ENCODE results near the gene PDSS2.
"Not testable (repeated sequence)": the region's sequence is repeated elsewhere in the genome, so short reads cannot be mapped to it uniquely, and the experiment has no call there.

The PDSS2 gene

DNA sequence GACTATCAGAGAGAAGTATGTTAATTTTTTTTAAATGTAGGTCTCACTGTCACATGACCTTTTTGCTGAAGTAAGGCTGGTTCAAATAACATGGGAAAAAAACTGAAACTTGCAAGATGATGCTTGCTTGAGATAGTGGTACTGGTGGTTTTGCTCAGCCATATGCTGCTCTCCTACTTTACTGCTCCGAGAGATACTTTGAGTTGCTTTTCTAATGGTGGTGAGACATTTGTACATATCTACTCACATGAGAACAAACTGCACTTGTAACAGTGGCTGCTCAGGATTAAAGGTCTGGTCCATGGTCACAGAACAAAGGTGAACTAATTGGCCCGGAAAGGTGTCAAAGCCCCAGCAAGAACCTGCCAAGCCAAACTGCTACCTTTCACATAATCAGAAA lies 237.8 kb downstream of the PDSS2 start:
- DNase-seq (ENCODE audit: low spot score) (no peak), FAIRE-seq (no peak)

DNA sequence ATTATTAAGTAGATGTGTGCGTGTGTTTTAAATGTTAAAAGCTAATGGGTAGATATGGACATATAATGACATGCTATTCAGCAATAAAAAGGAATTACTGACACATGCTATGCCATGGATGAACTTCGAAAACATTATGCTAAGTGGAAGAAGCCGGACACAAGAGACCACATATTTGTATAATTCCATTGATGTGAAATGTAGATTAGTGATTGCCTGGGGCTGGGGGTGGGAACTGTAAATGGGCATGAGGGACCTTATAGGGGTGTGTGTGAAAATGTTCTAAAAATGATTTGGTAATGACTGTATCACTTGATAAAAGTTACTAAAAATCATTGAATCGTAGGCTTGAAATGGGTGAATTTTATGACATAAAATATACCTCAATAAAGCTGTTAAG lies 239.5 kb downstream of the PDSS2 start:
- DNase-seq (ENCODE audit: low spot score): no peak
- FAIRE-seq: no peak

- no peak for DNase-seq (ENCODE audit: low spot score)
- FAIRE-seq: no peak
Measured at GRCh38 chr6:107218142-107218541, 241.2 kb downstream of the PDSS2 start.

GRCh38 chr6:107217248-107217647 lies 242.1 kb downstream of the PDSS2 start:
- no peak for DNase-seq (ENCODE audit: low spot score)
- no peak for FAIRE-seq

GRCh38 chr6:107216197-107216933 lies 243.0 kb downstream of the PDSS2 start:
- DNase-seq (ENCODE audit: low spot score): no peak

DNA sequence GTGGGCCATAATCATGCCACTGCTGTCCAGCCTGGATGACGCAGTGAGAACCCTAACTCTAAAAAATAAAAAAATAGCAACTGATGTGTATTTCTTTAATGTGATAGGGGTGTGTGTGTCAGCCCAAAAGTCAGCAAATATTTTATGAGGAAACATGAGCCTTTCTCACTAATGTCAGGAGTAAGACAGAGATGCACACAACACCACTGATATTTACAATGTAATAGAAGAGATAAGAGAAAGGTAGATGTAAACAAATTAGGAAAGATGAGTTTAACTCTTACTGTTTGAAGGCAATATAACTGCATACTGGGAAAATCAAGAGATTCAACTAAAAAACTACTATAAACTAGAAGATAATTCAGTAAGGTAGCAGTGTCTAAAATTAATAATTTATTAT lies 244.0 kb downstream of the PDSS2 start:
- DNase-seq (ENCODE audit: low spot score) (no peak), FAIRE-seq (no peak)

More at GRCh38 chr6:107216197-107216933, 243.0 kb downstream of the PDSS2 start:
- FAIRE-seq: no peak

- FAIRE-seq (no peak), DNase-seq (ENCODE audit: low spot score) (no peak)
Measured at GRCh38 chr6:107214655-107215054, 244.7 kb downstream of the PDSS2 start.

DNA sequence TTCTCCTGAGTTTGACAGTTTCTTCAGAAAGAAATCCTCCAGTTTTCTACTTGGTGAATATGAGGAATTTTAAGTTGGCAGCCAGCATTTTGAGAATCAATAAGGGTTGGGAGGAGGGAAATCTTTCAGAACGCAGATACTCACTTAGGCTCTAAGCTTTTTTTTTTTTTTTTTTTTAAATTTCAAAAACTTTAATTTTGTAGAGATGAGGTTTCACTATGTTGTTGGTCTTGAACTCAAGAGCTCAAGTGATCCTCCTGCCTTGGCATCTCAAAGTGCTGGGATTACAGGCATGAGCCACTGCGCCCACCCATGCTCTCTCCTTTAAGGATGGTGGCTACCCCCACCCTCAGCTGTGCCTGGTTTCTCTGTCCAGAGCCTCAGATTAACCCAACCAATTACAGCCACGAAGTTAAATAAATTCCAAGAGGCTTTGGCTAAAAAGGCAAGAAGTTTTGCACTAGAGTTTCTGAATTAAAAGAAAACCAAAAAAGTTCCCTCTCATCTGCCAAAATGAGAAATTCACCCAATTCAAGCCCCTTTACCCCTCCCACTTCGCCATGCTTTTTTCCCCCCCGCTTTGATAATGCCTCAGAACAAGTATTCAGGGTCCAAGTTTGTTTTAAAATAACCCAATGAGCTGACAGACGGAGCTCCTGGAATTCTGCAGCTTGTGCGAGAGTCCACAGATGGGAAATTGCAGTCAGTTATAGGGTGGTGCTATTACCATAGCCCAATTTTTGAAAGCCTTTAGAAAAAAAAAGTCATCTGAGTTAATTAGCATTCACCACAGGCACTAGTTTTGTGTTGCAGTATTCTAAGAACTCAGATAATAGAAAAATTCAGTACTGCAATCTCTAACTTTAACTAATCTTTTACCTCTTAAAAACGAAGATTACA lies 249.7 kb downstream of the PDSS2 start:
- DNase-seq (ENCODE audit: low spot score) (no peak), FAIRE-seq (no peak)

- DNase-seq (ENCODE audit: low spot score): no peak
- FAIRE-seq: no peak
Measured at GRCh38 chr6:107207251-107207873, 252.0 kb downstream of the PDSS2 start.

GRCh38 chr6:107205058-107205998 lies 254.0 kb downstream of the PDSS2 start:
- FAIRE-seq (no peak), DNase-seq (ENCODE audit: low spot score) (no peak)

DNA sequence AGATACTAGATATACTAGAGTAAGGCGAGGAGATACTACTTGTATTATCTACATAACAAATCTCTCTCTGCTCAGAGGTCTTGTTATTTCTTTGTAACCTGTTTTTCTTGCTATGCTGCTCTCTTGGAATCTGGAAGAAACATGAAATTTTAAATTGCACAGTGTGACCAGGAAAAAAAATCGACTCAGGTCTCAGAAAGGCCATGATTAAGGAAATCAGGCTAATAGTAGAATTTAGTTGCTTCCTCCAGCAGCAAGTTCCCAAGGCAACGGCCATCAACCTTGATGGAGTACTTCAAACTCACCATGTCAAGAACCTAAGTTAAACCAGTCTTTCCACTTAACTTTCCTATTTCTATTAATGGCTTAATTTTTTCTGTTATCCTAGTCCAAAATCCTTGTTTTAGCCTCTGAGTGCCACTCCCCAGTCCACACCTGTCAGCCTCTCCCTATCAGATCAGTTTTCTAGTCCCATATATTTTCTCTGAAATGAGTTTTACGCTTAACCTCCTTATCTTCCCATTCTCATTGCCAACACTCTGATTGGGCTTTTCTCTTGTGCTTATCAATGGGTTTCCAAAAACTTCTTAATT lies 256.4 kb downstream of the PDSS2 start:
- no peak for FAIRE-seq
- no peak for DNase-seq (ENCODE audit: low spot score)

- FAIRE-seq: no peak
- DNase-seq (ENCODE audit: low spot score): no peak
Measured at GRCh38 chr6:107198631-107199416, 260.5 kb downstream of the PDSS2 start.

DNA sequence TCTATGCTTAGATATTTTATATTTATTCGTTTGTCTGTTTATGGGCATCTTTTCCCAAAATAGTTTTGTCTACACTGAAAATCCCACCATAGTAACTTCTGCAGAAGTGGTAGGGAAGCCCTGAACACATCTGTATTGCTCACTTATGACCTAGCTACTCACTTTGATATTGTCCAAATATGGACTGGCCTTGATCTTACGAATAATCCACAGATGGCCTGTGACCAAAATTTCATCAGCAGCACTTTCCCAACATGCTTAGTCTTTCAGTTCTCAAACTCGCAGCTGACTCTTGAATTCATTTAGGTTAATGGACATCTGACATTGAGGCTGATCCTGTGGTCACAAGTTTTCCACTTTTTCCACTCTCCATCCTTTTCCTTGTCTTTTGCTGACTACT lies 263.2 kb downstream of the PDSS2 start:
- FAIRE-seq (no peak), DNase-seq (ENCODE audit: low spot score) (no peak)

DNA sequence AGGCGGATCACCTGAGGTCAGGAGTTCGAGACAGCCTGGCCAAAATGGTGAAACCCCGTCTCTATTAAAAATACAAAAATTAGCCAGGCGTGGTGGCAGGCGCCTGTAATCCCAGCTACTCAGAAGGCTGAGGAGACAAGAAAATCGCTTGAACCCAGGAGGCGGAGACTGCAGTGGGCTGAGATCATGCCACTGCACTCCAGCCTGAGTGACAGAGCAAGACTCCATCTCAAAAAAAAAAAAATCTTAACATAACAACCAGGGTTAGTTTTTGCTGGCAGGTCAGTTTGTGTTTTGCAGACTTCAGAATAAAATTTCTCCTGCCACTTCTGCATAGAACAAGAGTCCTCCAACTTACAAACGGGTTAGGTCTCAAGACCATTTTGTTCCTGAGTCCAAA lies 264.6 kb downstream of the PDSS2 start:
- not testable (repeated sequence) for FAIRE-seq; DNase-seq (ENCODE audit: low spot score)

DNA sequence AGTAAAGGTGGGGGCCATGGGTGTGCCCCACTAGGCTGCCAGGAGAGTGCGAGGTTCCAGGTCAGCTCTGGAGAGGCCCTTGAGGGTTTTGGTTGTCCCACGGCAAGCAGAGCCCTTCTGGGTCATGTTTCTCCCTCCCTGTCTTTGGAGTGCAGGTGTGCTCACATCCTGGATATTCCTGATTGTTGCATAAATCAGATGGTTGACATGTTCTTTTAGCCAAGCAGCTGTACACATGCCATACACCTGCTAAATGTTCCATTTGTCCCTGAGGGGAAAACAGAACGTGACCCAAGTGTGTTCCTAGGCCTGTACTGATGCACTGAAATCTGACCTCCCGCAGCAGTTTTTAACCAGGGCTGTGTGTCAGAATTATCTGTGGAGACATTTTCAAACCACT lies 266.5 kb downstream of the PDSS2 start:
- FAIRE-seq: no peak
- no peak for DNase-seq (ENCODE audit: low spot score)

GRCh38 chr6:107187630-107188029 lies 271.7 kb downstream of the PDSS2 start:
- no peak for FAIRE-seq
- DNase-seq (ENCODE audit: low spot score): no peak

- FAIRE-seq (no peak), DNase-seq (ENCODE audit: low spot score) (no peak)
Measured at GRCh38 chr6:107186047-107186446, 273.3 kb downstream of the PDSS2 start.

- FAIRE-seq (no peak), DNase-seq (ENCODE audit: low spot score) (no peak)
Measured at GRCh38 chr6:107185391-107185970, 273.9 kb downstream of the PDSS2 start.

- FAIRE-seq (no peak), DNase-seq (ENCODE audit: low spot score) (no peak)
Measured at GRCh38 chr6:107184435-107184834, 274.9 kb downstream of the PDSS2 start.
